ENCODE measurements around the gene PPP1R12B. TPM values are rescaled to one million over a fixed set of nuclear protein-coding genes. Genes with fewer than 3 reads are reported as not detected.
"Not testable (repeated sequence)": the region's sequence is repeated elsewhere in the genome, so short reads cannot be mapped to it uniquely, and the experiment has no call there.

Gene PPP1R12B
- total RNA-seq, 1 experiment from 2014 or later: 33.3 TPM

- POLR2A ChIA-PET (ENCODE audit: unreplicated experiment): no interaction called here
- no peak for TF ChIP-seq EZH2 (IDR thresholded peaks at IDR 0.05; ENCODE audit: low read depth)
- TF ChIP-seq, protein P1, sequence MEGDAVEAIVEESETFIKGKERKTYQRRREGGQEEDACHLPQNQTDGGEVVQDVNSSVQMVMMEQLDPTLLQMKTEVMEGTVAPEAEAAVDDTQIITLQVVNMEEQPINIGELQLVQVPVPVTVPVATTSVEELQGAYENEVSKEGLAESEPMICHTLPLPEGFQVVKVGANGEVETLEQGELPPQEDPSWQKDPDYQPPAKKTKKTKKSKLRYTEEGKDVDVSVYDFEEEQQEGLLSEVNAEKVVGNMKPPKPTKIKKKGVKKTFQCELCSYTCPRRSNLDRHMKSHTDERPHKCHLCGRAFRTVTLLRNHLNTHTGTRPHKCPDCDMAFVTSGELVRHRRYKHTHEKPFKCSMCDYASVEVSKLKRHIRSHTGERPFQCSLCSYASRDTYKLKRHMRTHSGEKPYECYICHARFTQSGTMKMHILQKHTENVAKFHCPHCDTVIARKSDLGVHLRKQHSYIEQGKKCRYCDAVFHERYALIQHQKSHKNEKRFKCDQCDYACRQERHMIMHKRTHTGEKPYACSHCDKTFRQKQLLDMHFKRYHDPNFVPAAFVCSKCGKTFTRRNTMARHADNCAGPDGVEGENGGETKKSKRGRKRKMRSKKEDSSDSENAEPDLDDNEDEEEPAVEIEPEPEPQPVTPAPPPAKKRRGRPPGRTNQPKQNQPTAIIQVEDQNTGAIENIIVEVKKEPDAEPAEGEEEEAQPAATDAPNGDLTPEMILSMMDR (conservative IDR thresholded peaks at IDR 0.05): no peak
- Histone ChIP-seq H3F3A (ENCODE audit: insufficient read depth, low read depth) (no peaks in the 10 kb centered on the region), H2AFZ (no peak overlapping the region), H3K27me3 (ENCODE audit: insufficient read depth, low read depth) (no peaks in the 10 kb centered on the region), H3K9me2 (ENCODE audit: insufficient read depth) (no peaks in the 10 kb centered on the region), H3K4me1 (replicated peaks; ENCODE audit: insufficient read depth) (no peaks in the 10 kb centered on the region), H3K4me2 (no peak overlapping the region), H3K36me3 (ENCODE audit: low read depth) (no peaks in the 10 kb centered on the region), H3K27ac (no peak overlapping the region), H3K79me2 (ENCODE audit: low read depth) (no peaks in the 10 kb centered on the region), H4K20me1 (ENCODE audit: insufficient read depth) (no peaks in the 10 kb centered on the region), H3K4me3 (no peak overlapping the region), H3K9me3 (ENCODE audit: insufficient read depth, low read depth) (no peaks in the 10 kb centered on the region)
- BruUV-seq (replicated peaks): no TSS peak
- intact Hi-C loops (cut with micrococcal nuclease; ENCODE audit: unreplicated experiment): no loop called here
- CTCF ChIA-PET: no interaction called here
- no peak for DNase-seq
Observed at GRCh38 chr1:202540014-202540413, 191.5 kb downstream of the PPP1R12B start.

DNA sequence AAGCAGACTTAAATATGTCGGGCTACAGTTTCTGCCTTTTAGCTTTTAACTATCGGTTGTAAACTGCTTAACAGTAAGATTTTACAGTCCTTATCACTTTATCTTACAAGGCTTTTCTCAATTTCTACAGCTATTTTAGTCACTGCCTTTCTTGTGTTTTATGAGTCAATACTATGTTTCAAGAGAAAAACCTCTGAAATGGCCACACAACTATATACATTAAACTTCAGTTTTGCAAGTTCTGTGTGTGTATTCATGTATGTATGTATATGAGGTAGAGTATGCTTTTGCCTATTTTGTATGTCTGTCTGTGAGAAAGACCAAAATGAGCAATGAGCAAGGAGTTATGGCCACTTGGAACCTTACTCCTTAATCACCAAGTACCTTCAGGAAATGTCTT lies 191.9 kb downstream of the PPP1R12B start:
- Histone ChIP-seq H3K36me3 (ENCODE audit: low read depth) (no peaks in the 10 kb centered on the region), H3K9me2 (ENCODE audit: insufficient read depth) (no peaks in the 10 kb centered on the region), H3K9me3 (ENCODE audit: insufficient read depth, low read depth) (no peaks in the 10 kb centered on the region), H3K4me1 (replicated peaks; ENCODE audit: insufficient read depth) (no peaks in the 10 kb centered on the region), H3K27ac (no peak overlapping the region), H3F3A (ENCODE audit: insufficient read depth, low read depth) (no peaks in the 10 kb centered on the region), H3K4me3 (no peak overlapping the region), H2AFZ (no peak overlapping the region), H3K27me3 (ENCODE audit: insufficient read depth, low read depth) (no peaks in the 10 kb centered on the region), H4K20me1 (ENCODE audit: insufficient read depth) (no peaks in the 10 kb centered on the region), H3K4me2 (no peak overlapping the region), H3K79me2 (ENCODE audit: low read depth) (no peaks in the 10 kb centered on the region)
- ChIA-PET CTCF (no interaction called here), POLR2A (ENCODE audit: unreplicated experiment) (no interaction called here)
- intact Hi-C loops (cut with micrococcal nuclease; ENCODE audit: unreplicated experiment): no loop called here
- DNase-seq: no peak
- BruUV-seq (replicated peaks): no TSS peak
- TF ChIP-seq EZH2 (IDR thresholded peaks at IDR 0.05; ENCODE audit: low read depth): no peak
- TF ChIP-seq, protein P1 (conservative IDR thresholded peaks at IDR 0.05): no peak

GRCh38 chr1:202540858-202541257 lies 192.4 kb downstream of the PPP1R12B start:
- H3K27me3 ChIP-seq (ENCODE audit: insufficient read depth, low read depth); DNase-seq; H3F3A ChIP-seq (ENCODE audit: insufficient read depth, low read depth); H3K79me2 ChIP-seq (ENCODE audit: low read depth); H4K20me1 ChIP-seq (ENCODE audit: insufficient read depth); BruUV-seq (replicated peaks); intact Hi-C loops (cut with micrococcal nuclease; ENCODE audit: unreplicated experiment); H3K36me3 ChIP-seq (ENCODE audit: low read depth); H3K9me2 ChIP-seq (ENCODE audit: insufficient read depth); H3K4me3 ChIP-seq; CTCF ChIA-PET; H3K9me3 ChIP-seq (ENCODE audit: insufficient read depth, low read depth); H3K27ac ChIP-seq; POLR2A ChIA-PET (ENCODE audit: unreplicated experiment); H3K4me2 ChIP-seq; H2AFZ ChIP-seq; H3K4me1 ChIP-seq (replicated peaks; ENCODE audit: insufficient read depth): not testable (repeated sequence)

DNA sequence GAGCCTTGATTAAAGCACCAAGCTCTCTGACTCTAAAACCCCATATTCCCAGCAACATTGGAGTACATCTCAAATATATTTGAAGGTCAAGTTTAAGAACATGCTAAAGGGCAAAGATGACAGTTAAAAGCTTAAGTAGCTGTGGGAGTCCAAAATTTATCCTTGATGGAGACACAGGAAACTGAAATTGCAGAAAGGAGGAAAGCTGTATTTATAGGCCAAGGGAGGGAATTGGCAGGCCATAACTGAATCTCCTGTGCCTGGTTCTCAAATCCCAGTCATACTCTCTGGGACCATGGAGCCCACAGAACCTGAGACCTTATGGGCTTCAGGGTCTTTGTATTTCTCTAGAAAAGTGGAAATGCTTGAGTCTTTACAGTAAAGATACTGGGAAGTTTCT lies 193.9 kb downstream of the PPP1R12B start:
- H3K79me2 ChIP-seq (ENCODE audit: low read depth); DNase-seq; H2AFZ ChIP-seq; H3K4me1 ChIP-seq (replicated peaks; ENCODE audit: insufficient read depth); H3K27ac ChIP-seq; H3K9me3 ChIP-seq (ENCODE audit: insufficient read depth, low read depth); H3K27me3 ChIP-seq (ENCODE audit: insufficient read depth, low read depth); H3K9me2 ChIP-seq (ENCODE audit: insufficient read depth); H3K36me3 ChIP-seq (ENCODE audit: low read depth); POLR2A ChIA-PET (ENCODE audit: unreplicated experiment); H3K4me3 ChIP-seq; H4K20me1 ChIP-seq (ENCODE audit: insufficient read depth); H3F3A ChIP-seq (ENCODE audit: insufficient read depth, low read depth); intact Hi-C loops (cut with micrococcal nuclease; ENCODE audit: unreplicated experiment); BruUV-seq (replicated peaks); H3K4me2 ChIP-seq; CTCF ChIA-PET: not testable (repeated sequence)

- H3F3A ChIP-seq (ENCODE audit: insufficient read depth, low read depth); H3K27ac ChIP-seq; H3K9me2 ChIP-seq (ENCODE audit: insufficient read depth); DNase-seq; H3K27me3 ChIP-seq (ENCODE audit: insufficient read depth, low read depth); H4K20me1 ChIP-seq (ENCODE audit: insufficient read depth); H3K79me2 ChIP-seq (ENCODE audit: low read depth); CTCF ChIA-PET; H3K4me2 ChIP-seq; H3K4me1 ChIP-seq (replicated peaks; ENCODE audit: insufficient read depth); H3K36me3 ChIP-seq (ENCODE audit: low read depth); H3K9me3 ChIP-seq (ENCODE audit: insufficient read depth, low read depth); H2AFZ ChIP-seq; POLR2A ChIA-PET (ENCODE audit: unreplicated experiment); BruUV-seq (replicated peaks); H3K4me3 ChIP-seq; intact Hi-C loops (cut with micrococcal nuclease; ENCODE audit: unreplicated experiment): not testable (repeated sequence)
Observed at GRCh38 chr1:202543537-202543936, 195.0 kb downstream of the PPP1R12B start.

DNA sequence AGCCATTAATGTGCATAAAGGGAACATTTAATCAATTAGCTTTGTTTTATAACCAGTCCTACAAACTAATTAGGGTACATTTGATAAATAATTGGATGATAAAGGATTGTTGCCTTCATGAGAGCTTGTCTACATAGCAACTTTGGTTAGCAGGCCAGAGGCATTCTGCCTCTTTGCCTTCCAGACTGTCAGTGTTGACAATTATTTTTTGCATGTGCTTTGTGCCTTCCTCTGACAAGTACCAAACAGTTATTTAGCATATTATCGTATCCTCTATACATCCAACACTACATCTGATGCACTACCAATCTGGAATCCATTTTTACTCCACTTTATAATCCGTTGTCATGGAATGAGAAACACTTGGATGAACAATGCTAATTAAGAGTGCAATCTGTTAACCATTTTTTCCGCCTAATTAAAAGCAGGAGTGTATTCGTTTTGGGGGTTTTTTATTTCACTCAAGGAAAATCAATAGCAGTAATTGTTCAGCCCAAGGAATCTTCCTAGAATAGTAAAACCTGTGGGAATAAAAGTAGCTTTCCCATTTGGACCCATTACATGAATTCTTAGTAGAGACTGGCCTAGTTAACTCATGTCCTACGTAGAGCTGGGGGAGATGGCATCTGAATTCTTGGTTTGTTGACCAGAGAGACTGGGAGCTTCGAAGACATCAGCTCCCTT lies 196.4 kb downstream of the PPP1R12B start:
- H3K27ac ChIP-seq; H3K4me2 ChIP-seq; CTCF ChIA-PET; DNase-seq; H3K4me1 ChIP-seq (replicated peaks; ENCODE audit: insufficient read depth); BruUV-seq (replicated peaks); intact Hi-C loops (cut with micrococcal nuclease; ENCODE audit: unreplicated experiment); H3K9me3 ChIP-seq (ENCODE audit: insufficient read depth, low read depth); H3K36me3 ChIP-seq (ENCODE audit: low read depth); H3K79me2 ChIP-seq (ENCODE audit: low read depth); H3F3A ChIP-seq (ENCODE audit: insufficient read depth, low read depth); POLR2A ChIA-PET (ENCODE audit: unreplicated experiment); H3K4me3 ChIP-seq; H4K20me1 ChIP-seq (ENCODE audit: insufficient read depth); H3K9me2 ChIP-seq (ENCODE audit: insufficient read depth); H2AFZ ChIP-seq; H3K27me3 ChIP-seq (ENCODE audit: insufficient read depth, low read depth): not testable (repeated sequence)
